CD14-positive monocyte (primary cell): ENCODE data around the gene CFAP410. TPM values are rescaled to one million over a fixed set of nuclear protein-coding genes. Genes with fewer than 3 reads are reported as not detected.

Experiments used
- DNase-seq, 3 donors: peaks; one replicate each; pipeline ENCODE4 v3.0.0-alpha.2; 2011 to 2022
- H2AFZ ChIP-seq: 2 replicates; pipeline ENCODE4 v1.6.0; 2012; ENCODE audit warnings: mild to moderate bottlenecking, low read depth, low read length, inconsistent platforms; ENCODE audit not compliant: insufficient read depth, poor library complexity, severe bottlenecking
- H3K27ac ChIP-seq, 2 donors: 1 replicate in 1 of 2; 2 replicates in 1 of 2; pipeline ENCODE4 v1.5.1; 2012 to 2013; ENCODE audit warnings: low read length in 2 of 2, control low read depth in 1 of 2, inconsistent platforms in 1 of 2, low read depth in 1 of 2, mild to moderate bottlenecking in 1 of 2
- H3K27me3 ChIP-seq, 2 donors: one replicate each; pipeline versions ENCODE4 v1.6.0 to v1.6.1; 2011 to 2013; ENCODE audit warnings: low read length in 2 of 2; ENCODE audit not compliant: control insufficient read depth in 2 of 2, insufficient read depth in 2 of 2
- H3K36me3 ChIP-seq, 2 donors: replicated peaks in 1 of 2; 1 replicate in 1 of 2; 2 replicates in 1 of 2; pipeline versions ENCODE4 v1.5.1 to v1.6.1; 2012 to 2013; ENCODE audit warnings: low read length in 2 of 2, control low read depth in 1 of 2, inconsistent platforms in 1 of 2, mild to moderate bottlenecking in 1 of 2; ENCODE audit not compliant: insufficient read depth in 2 of 2, control insufficient read depth in 1 of 2
- H3K4me1 ChIP-seq, 2 donors: 1 replicate in 1 of 2; 2 replicates in 1 of 2; pipeline versions ENCODE4 v1.5.1 to v1.6.1; 2012 to 2013; ENCODE audit warnings: low read length in 2 of 2, control low read depth in 1 of 2, inconsistent platforms in 1 of 2, mild to moderate bottlenecking in 1 of 2, moderate library complexity in 1 of 2; ENCODE audit not compliant: insufficient read depth in 2 of 2, control insufficient read depth in 1 of 2
- H3K4me2 ChIP-seq: replicated peaks from 2 replicates; pipeline ENCODE3; 2012; ENCODE audit warnings: low read length, moderate library complexity, mild to moderate bottlenecking; ENCODE audit not compliant: poor library complexity, severe bottlenecking; ENCODE audit errors: extremely low read depth
- H3K4me3 ChIP-seq, 3 experiments: fragments of 200-600 bp in 1 of 3; sonication (generic) in 1 of 3; replicated peaks in 1 of 3; 1 replicate in 2 of 3; 2 replicates in 1 of 3; pipeline ENCODE4 v1.5.1; 2011 to 2013; ENCODE audit warnings: low read length in 3 of 3, mild to moderate bottlenecking in 3 of 3, control low read depth in 2 of 3, low read depth in 2 of 3, inconsistent platforms in 1 of 3, moderate library complexity in 1 of 3
- H3K79me2 ChIP-seq: 2 replicates; pipeline ENCODE4 v1.6.0; 2012; ENCODE audit warnings: mild to moderate bottlenecking, control low read depth, inconsistent platforms, low read length, moderate library complexity; ENCODE audit not compliant: insufficient read depth
- H3K9ac ChIP-seq: 2 replicates; pipeline ENCODE4 v1.6.0; 2017; ENCODE audit warnings: low read length, mild to moderate bottlenecking; ENCODE audit not compliant: insufficient read depth, poor library complexity, severe bottlenecking
- H3K9me3 ChIP-seq, 2 donors: replicated peaks in 1 of 2; 1 replicate in 1 of 2; 2 replicates in 1 of 2; pipeline versions ENCODE4 v1.5.1 to v1.6.1; 2012 to 2013; ENCODE audit warnings: low read length in 2 of 2, control low read depth in 1 of 2; ENCODE audit not compliant: control insufficient read depth in 1 of 2, insufficient read depth in 1 of 2
- H4K20me1 ChIP-seq: 2 replicates; pipeline ENCODE4 v1.6.0; 2012; ENCODE audit warnings: mild to moderate bottlenecking, low read length, control low read depth, moderate library complexity; ENCODE audit not compliant: insufficient read depth
- H3K27ac Mint-ChIP-seq, 7 donors: one replicate each; pipeline ENCODE4 v1.8.0; 2020; ENCODE audit warnings: mild to moderate bottlenecking in 7 of 7, mixed read lengths in 7 of 7, moderate library complexity in 6 of 7, inconsistent platforms in 2 of 7
- H3K27me3 Mint-ChIP-seq, 3 donors: one replicate each; pipeline ENCODE4 v1.8.0; 2021 to 2022; ENCODE audit warnings: low read depth in 3 of 3, mild to moderate bottlenecking in 3 of 3, mixed read lengths in 3 of 3, moderate library complexity in 3 of 3, inconsistent platforms in 1 of 3
- H3K36me3 Mint-ChIP-seq, 2 donors: one replicate each; pipeline ENCODE4 v1.8.0; 2020; ENCODE audit warnings: mixed read lengths in 2 of 2, inconsistent platforms in 1 of 2, mild to moderate bottlenecking in 1 of 2
- H3K4me1 Mint-ChIP-seq: one replicate; pipeline ENCODE4 v1.8.0; 2020; ENCODE audit warnings: mild to moderate bottlenecking, mixed read lengths
- H3K4me3 Mint-ChIP-seq, 2 donors: one replicate each; pipeline ENCODE4 v1.8.0; 2020; ENCODE audit warnings: mild to moderate bottlenecking in 2 of 2, mixed read lengths in 2 of 2, moderate library complexity in 1 of 2
- H3K9me3 Mint-ChIP-seq, 7 donors: one replicate each; pipeline ENCODE4 v1.8.0; 2020 to 2022; ENCODE audit warnings: mixed read lengths in 7 of 7, mild to moderate bottlenecking in 6 of 7, moderate library complexity in 6 of 7, inconsistent platforms in 2 of 7
- WGBS: methylation state at CpG from one replicate; pipeline ENCODE4 v1.1.5; 2013; ENCODE audit warnings: missing lambda C conversion rate; ENCODE audit not compliant: insufficient coverage; 5-methylcytosine and 5-hydroxymethylcytosine counted together
- intact Hi-C, 2 donors: fragments of 100-400 bp; cut with micrococcal nuclease; formaldehyde crosslinking; loops; one replicate each; pipeline versions ENCODE4 v1.15.0 to v1.15.1; 2023
- polyA plus RNA-seq, 3 donors: library from polyadenylated mRNA; depleted of rRNA in 1 of 3; unstranded in 2 of 3; stranded (reverse) in 1 of 3; fragments of 300-500 nt in 2 of 3; fragments of >200 nt in 1 of 3; fragmentation: Illumina TruSeq in 2 of 3; gene quantifications; 1 replicate in 2 of 3; 2 replicates in 1 of 3; pipeline ENCODE4 v1.2.3, GENCODE V29; 2012 to 2021
- TF ChIP-seq, protein P1 (sequence below): fragments of 200-600 bp; IDR thresholded peaks from one replicate; pipeline ENCODE4 v1.8.0; 2022; ENCODE audit warnings: antibody characterized with exemption, mild to moderate bottlenecking

Gene CFAP410
- polyA plus RNA-seq, 3 donors, result 14.8 to 23.5 (median 17.3) TPM

DNA sequence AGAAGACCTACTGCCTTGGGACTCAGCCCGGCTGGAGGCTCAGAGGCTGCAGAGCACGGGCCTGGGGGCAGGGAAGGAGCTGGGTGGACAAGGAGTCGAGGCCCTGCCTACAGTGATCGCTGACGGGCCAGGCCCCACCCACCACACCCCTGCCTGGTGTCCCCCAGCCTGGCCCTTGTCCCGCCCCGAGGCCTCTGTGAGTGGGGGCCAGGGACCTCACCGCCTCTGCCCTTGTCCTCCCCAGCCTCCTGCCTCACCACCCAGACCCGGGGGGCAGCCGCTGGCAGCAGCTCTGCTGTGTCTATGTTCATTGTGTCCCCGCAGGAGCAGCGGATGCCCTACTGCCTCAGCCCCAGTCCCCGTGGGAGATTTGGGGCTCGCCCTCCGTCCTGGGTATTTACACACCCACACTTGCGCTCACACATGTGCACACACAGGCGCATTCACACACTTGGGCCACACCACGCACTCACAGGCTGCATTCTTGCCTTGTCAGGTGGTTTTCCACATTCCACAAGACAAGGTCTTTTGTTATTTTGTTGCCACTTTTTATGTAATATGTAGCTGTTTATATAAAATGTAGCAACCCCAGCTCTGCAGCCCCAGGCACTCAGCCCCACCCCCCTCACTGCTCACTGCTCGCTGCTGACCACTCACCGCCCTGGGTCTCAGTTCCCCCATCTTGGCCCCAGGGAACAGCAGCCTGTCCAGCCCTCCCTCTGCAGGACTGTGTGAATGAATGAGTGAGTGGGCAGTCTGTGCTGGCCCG, 32.1 kb downstream of the CFAP410 start:
- Histone ChIP-seq H3K9me3 (no peaks in the 10 kb centered on the region), H3K79me2 (peaks cover 52% of the 10 kb centered on the region), H3K4me1 (peaks cover 4 to 7% of the 10 kb centered on the region in 2 donors), H3K9ac (no peak overlapping the region), H3K27ac (no peak overlapping the region), H3K4me3 (no peak overlapping the region), H3K27me3 (no peaks in the 10 kb centered on the region), H2AFZ (no peak overlapping the region), H4K20me1 (peaks cover 95% of the 10 kb centered on the region), H3K4me2 (no peak overlapping the region), H3K36me3 (peaks cover 53% of the 10 kb centered on the region in 2 donors)
- H3K27me3 Mint-ChIP-seq, result peaks cover 0 to 3% (median 0%) of the 10 kb centered on the region in 3 donors
- TF ChIP-seq, protein P1, sequence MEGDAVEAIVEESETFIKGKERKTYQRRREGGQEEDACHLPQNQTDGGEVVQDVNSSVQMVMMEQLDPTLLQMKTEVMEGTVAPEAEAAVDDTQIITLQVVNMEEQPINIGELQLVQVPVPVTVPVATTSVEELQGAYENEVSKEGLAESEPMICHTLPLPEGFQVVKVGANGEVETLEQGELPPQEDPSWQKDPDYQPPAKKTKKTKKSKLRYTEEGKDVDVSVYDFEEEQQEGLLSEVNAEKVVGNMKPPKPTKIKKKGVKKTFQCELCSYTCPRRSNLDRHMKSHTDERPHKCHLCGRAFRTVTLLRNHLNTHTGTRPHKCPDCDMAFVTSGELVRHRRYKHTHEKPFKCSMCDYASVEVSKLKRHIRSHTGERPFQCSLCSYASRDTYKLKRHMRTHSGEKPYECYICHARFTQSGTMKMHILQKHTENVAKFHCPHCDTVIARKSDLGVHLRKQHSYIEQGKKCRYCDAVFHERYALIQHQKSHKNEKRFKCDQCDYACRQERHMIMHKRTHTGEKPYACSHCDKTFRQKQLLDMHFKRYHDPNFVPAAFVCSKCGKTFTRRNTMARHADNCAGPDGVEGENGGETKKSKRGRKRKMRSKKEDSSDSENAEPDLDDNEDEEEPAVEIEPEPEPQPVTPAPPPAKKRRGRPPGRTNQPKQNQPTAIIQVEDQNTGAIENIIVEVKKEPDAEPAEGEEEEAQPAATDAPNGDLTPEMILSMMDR, result no peak
- intact Hi-C loops, result no loop called here
- H3K36me3 Mint-ChIP-seq, result peaks cover 41 to 51% of the 10 kb centered on the region in 2 donors
- no peak overlapping the region for H3K4me3 Mint-ChIP-seq
- H3K27ac Mint-ChIP-seq, result peak overlapping the region in 3 of 7 donors; percentile 38 to 58 (median 57)
- DNase-seq, result no peak
- peaks cover 19% of the 10 kb centered on the region for H3K4me1 Mint-ChIP-seq
- H3K9me3 Mint-ChIP-seq, result no peaks in the 10 kb centered on the region
- WGBS, result 96% methylated on average over 11 of the region's 21 CpGs

DNA sequence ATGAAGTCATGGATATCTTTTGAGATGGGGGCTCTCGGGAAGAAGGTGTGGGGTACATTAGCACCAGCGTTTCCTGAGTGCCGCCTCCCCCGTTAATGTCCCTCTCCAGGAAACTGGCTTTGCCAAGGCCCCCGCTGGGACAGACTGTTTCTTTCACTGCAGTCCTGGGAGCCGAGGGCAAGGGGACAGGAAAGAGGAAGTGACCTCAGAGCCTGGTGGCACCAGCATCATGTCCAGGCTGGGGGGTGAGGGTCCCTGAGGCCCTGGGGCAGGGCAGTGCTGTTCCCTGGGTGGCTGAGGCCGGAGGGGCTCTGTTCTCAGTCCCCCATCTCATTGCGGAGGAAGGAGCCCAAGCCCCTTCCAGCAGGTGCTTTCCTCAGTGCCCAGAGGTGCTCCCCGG, 33.5 kb downstream of the CFAP410 start:
- intact Hi-C loops, result no loop called here
- Histone ChIP-seq H3K79me2 (peaks cover 66% of the 10 kb centered on the region), H4K20me1 (peaks cover 96% of the 10 kb centered on the region), H3K4me3 (no peak overlapping the region), H3K9ac (no peak overlapping the region), H3K27ac (peak overlapping the region in 1 of 2 donors; percentile 16), H3K4me2 (no peak overlapping the region), H2AFZ (no peak overlapping the region), H3K9me3 (no peaks in the 10 kb centered on the region), H3K36me3 (peaks cover 38 to 39% of the 10 kb centered on the region in 2 donors), H3K4me1 (peaks cover 18 to 22% of the 10 kb centered on the region in 2 donors), H3K27me3 (no peaks in the 10 kb centered on the region)
- H3K9me3 Mint-ChIP-seq, result no peaks in the 10 kb centered on the region
- TF ChIP-seq, protein P1, result no peak
- H3K4me1 Mint-ChIP-seq, result peaks cover 33% of the 10 kb centered on the region
- peaks cover 0 to 3% (median 0%) of the 10 kb centered on the region in 3 donors for H3K27me3 Mint-ChIP-seq
- H3K4me3 Mint-ChIP-seq, result no peak overlapping the region
- WGBS, result 55% methylated on average over 8 of the region's 9 CpGs
- DNase-seq, result no peak
- H3K27ac Mint-ChIP-seq, result peak overlapping the region in 2 of 7 donors; percentile 57 to 68
- peaks cover 28 to 41% of the 10 kb centered on the region in 2 donors for H3K36me3 Mint-ChIP-seq
